Activated naive CD8-positive, alpha-beta T cell treated with anti-CD3 and anti-CD28 coated beads, Interleukin-2, amount 10 ng/mL, durations not matched to agents 7 days and 5 days (primary cell): Measurements from ENCODE around the gene SPINK14. TPM values are rescaled to one million over a fixed set of nuclear protein-coding genes. Genes with fewer than 3 reads are reported as not detected.

Source experiments
- ATAC-seq: fragments of 150-1000 bp; cut with Tn5 transposase; one replicate; pipeline ENCODE4 v1.10.0; 2021; ENCODE audit warnings: low read depth, moderate library complexity
- POLR2A ChIA-PET: fragments of 350-600 bp; sonication (Branson Sonifier 250); formaldehyde crosslinking; loops from one replicate; lab custom pipeline; 2021; ENCODE audit warnings: antibody characterized with exemption; lab: Charles Lee
- DNase-seq: peaks from one replicate; pipeline ENCODE4 v3.0.0; 2021
- H3K27ac Mint-ChIP-seq: one replicate; pipeline ENCODE4 v1.8.0; 2022; ENCODE audit warnings: mild to moderate bottlenecking, mixed read lengths
- H3K27me3 Mint-ChIP-seq: one replicate; pipeline ENCODE4 v1.8.0; 2022; ENCODE audit warnings: mild to moderate bottlenecking, moderate library complexity, mixed read lengths
- H3K36me3 Mint-ChIP-seq: one replicate; pipeline ENCODE4 v1.8.0; 2021; ENCODE audit warnings: mild to moderate bottlenecking, mixed read lengths
- H3K4me1 Mint-ChIP-seq: one replicate; pipeline ENCODE4 v1.8.0; 2021; ENCODE audit warnings: mixed read lengths
- H3K4me3 Mint-ChIP-seq: one replicate; pipeline ENCODE4 v1.8.0; 2022; ENCODE audit warnings: mild to moderate bottlenecking, moderate library complexity, mixed read lengths
- H3K9me3 Mint-ChIP-seq: one replicate; pipeline ENCODE4 v1.8.0; 2021; ENCODE audit warnings: mixed read lengths
- total RNA-seq, 2 experiments: library from RNA; stranded (reverse); gene quantifications; one replicate each; pipeline ENCODE4 v1.2.3, GENCODE V29; 2021

SPINK14 gene
- total RNA-seq, 2 experiments from 2014 or later: not detected

- POLR2A ChIA-PET: no interaction called here
- no peak overlapping the region for H3K27ac Mint-ChIP-seq
- H3K9me3 Mint-ChIP-seq: no peaks in the 10 kb centered on the region
- no peaks in the 10 kb centered on the region for H3K36me3 Mint-ChIP-seq
- no peak overlapping the region for H3K4me3 Mint-ChIP-seq
- no peaks in the 10 kb centered on the region for H3K4me1 Mint-ChIP-seq
- DNase-seq (no peak), ATAC-seq (no peak)
- peaks cover 4% of the 10 kb centered on the region for H3K27me3 Mint-ChIP-seq
Measured at GRCh38 chr5:148166550-148167283, 1.6 kb upstream of the SPINK14 start.

- no peaks in the 10 kb centered on the region for H3K36me3 Mint-ChIP-seq
- H3K4me3 Mint-ChIP-seq: no peak overlapping the region
- peaks cover 26% of the 10 kb centered on the region for H3K27me3 Mint-ChIP-seq
- H3K4me1 Mint-ChIP-seq: no peaks in the 10 kb centered on the region
- no peaks in the 10 kb centered on the region for H3K9me3 Mint-ChIP-seq
- POLR2A ChIA-PET: no interaction called here
- DNase-seq (no peak), ATAC-seq (no peak)
- no peak overlapping the region for H3K27ac Mint-ChIP-seq
Measured at GRCh38 chr5:148172377-148172776, 4.0 kb downstream of the SPINK14 start.

- Mint-ChIP-seq H3K9me3 (no peaks in the 10 kb centered on the region), H3K27ac (no peak overlapping the region), H3K27me3 (peaks cover 27% of the 10 kb centered on the region), H3K4me3 (no peak overlapping the region), H3K4me1 (no peaks in the 10 kb centered on the region), H3K36me3 (no peaks in the 10 kb centered on the region)
- POLR2A ChIA-PET: no interaction called here
- DNase-seq (no peak), ATAC-seq (no peak)
Measured at GRCh38 chr5:148176480-148176879, 8.1 kb downstream of the SPINK14 start.

GRCh38 chr5:148177207-148177606 lies 8.9 kb downstream of the SPINK14 start:
- ATAC-seq (no peak), DNase-seq (no peak)
- Mint-ChIP-seq H3K9me3 (no peaks in the 10 kb centered on the region), H3K27me3 (peaks cover 25% of the 10 kb centered on the region), H3K36me3 (no peaks in the 10 kb centered on the region), H3K4me3 (no peak overlapping the region), H3K27ac (no peak overlapping the region), H3K4me1 (no peaks in the 10 kb centered on the region)
- POLR2A ChIA-PET: no interaction called here

- Mint-ChIP-seq H3K27ac (no peak overlapping the region), H3K9me3 (no peaks in the 10 kb centered on the region), H3K4me3 (no peak overlapping the region), H3K36me3 (no peaks in the 10 kb centered on the region), H3K27me3 (peaks cover 21% of the 10 kb centered on the region), H3K4me1 (no peaks in the 10 kb centered on the region)
- POLR2A ChIA-PET: no interaction called here
- DNase-seq: no peak
- ATAC-seq: no peak
Measured at GRCh38 chr5:148179234-148179824, 11.0 kb downstream of the SPINK14 start.

- H3K9me3 Mint-ChIP-seq: no peaks in the 10 kb centered on the region
- no peaks in the 10 kb centered on the region for H3K36me3 Mint-ChIP-seq
- no peak overlapping the region for H3K27ac Mint-ChIP-seq
- peaks cover 9% of the 10 kb centered on the region for H3K27me3 Mint-ChIP-seq
- ATAC-seq (peak; percentile 26), DNase-seq (no peak)
- H3K4me1 Mint-ChIP-seq: peaks cover 2% of the 10 kb centered on the region
- POLR2A ChIA-PET: no interaction called here
- no peak overlapping the region for H3K4me3 Mint-ChIP-seq
Measured at GRCh38 chr5:148186248-148187003, 18.1 kb downstream of the SPINK14 start.

- no peak overlapping the region for H3K27ac Mint-ChIP-seq
- DNase-seq (no peak), ATAC-seq (no peak)
- POLR2A ChIA-PET: no interaction called here
- peaks cover 2% of the 10 kb centered on the region for H3K4me1 Mint-ChIP-seq
- peaks cover 7% of the 10 kb centered on the region for H3K27me3 Mint-ChIP-seq
- H3K9me3 Mint-ChIP-seq: no peaks in the 10 kb centered on the region
- H3K36me3 Mint-ChIP-seq: no peaks in the 10 kb centered on the region
- no peak overlapping the region for H3K4me3 Mint-ChIP-seq
Measured at GRCh38 chr5:148191010-148191409, 22.7 kb downstream of the SPINK14 start.

GRCh38 chr5:148193202-148193601 lies 24.9 kb downstream of the SPINK14 start:
- H3K27ac Mint-ChIP-seq: no peak overlapping the region
- POLR2A ChIA-PET: no interaction called here

GRCh38 chr5:148201151-148201550 lies 32.8 kb downstream of the SPINK14 start:
- H3K4me1 Mint-ChIP-seq: no peaks in the 10 kb centered on the region
- no peaks in the 10 kb centered on the region for H3K36me3 Mint-ChIP-seq
- no peaks in the 10 kb centered on the region for H3K9me3 Mint-ChIP-seq
- ATAC-seq: no peak
- H3K27me3 Mint-ChIP-seq: peaks cover 18% of the 10 kb centered on the region
- H3K27ac Mint-ChIP-seq: no peak overlapping the region
- H3K4me3 Mint-ChIP-seq: no peak overlapping the region
- POLR2A ChIA-PET: no interaction called here
- DNase-seq: no peak

More at GRCh38 chr5:148193202-148193601, 24.9 kb downstream of the SPINK14 start:
- Mint-ChIP-seq H3K27me3 (peaks cover 10% of the 10 kb centered on the region), H3K9me3 (no peaks in the 10 kb centered on the region), H3K4me1 (no peaks in the 10 kb centered on the region), H3K36me3 (no peaks in the 10 kb centered on the region), H3K4me3 (no peak overlapping the region)
- ATAC-seq: no peak
- no peak for DNase-seq

- Mint-ChIP-seq H3K4me3 (no peak within 1 kb of the TSS), H3K27ac (no peak within 1 kb of the TSS), H3K4me1 (no peaks in the 10 kb centered on the region), H3K27me3 (peaks cover 17% of the 10 kb centered on the region), H3K36me3 (no peaks in the 10 kb centered on the region), H3K9me3 (no peaks in the 10 kb centered on the region)
- DNase-seq (no peak), ATAC-seq (no peak)
- POLR2A ChIA-PET: no interaction called here
Measured at GRCh38 chr5:148202531-148203203, 34.3 kb downstream of the SPINK14 start, which contains the start of gene SPINK6. Gene SPINK6, plus strand, starts transcription at chr5:148203042. Its CDS starts 55 bp downstream, at chr5:148203097.

- H3K27me3 Mint-ChIP-seq: peaks cover 7% of the 10 kb centered on the region
- no peaks in the 10 kb centered on the region for H3K4me1 Mint-ChIP-seq
- ATAC-seq: no peak
- DNase-seq: no peak
- H3K27ac Mint-ChIP-seq: no peak overlapping the region
- no peak overlapping the region for H3K4me3 Mint-ChIP-seq
- H3K36me3 Mint-ChIP-seq: no peaks in the 10 kb centered on the region
- POLR2A ChIA-PET: no interaction called here
- no peaks in the 10 kb centered on the region for H3K9me3 Mint-ChIP-seq
Measured at GRCh38 chr5:148205044-148205806, 36.9 kb downstream of the SPINK14 start.

GRCh38 chr5:148205865-148206264 lies 37.5 kb downstream of the SPINK14 start:
- Mint-ChIP-seq H3K4me1 (no peaks in the 10 kb centered on the region), H3K27ac (no peak overlapping the region)

GRCh38 chr5:148206620-148207019 lies 38.3 kb downstream of the SPINK14 start:
- no peaks in the 10 kb centered on the region for H3K36me3 Mint-ChIP-seq
- no peaks in the 10 kb centered on the region for H3K9me3 Mint-ChIP-seq
- H3K4me1 Mint-ChIP-seq: no peaks in the 10 kb centered on the region
- H3K27me3 Mint-ChIP-seq: peaks cover 7% of the 10 kb centered on the region
- POLR2A ChIA-PET: no interaction called here
- no peak overlapping the region for H3K27ac Mint-ChIP-seq
- DNase-seq (no peak), ATAC-seq (no peak)
- no peak overlapping the region for H3K4me3 Mint-ChIP-seq

More at GRCh38 chr5:148205865-148206264, 37.5 kb downstream of the SPINK14 start:
- DNase-seq (no peak), ATAC-seq (no peak)
- POLR2A ChIA-PET: no interaction called here
- no peak overlapping the region for H3K4me3 Mint-ChIP-seq
- no peaks in the 10 kb centered on the region for H3K36me3 Mint-ChIP-seq
- peaks cover 7% of the 10 kb centered on the region for H3K27me3 Mint-ChIP-seq
- no peaks in the 10 kb centered on the region for H3K9me3 Mint-ChIP-seq
